GM23248 (cell line): ENCODE measurements around the gene NME4. TPM values are rescaled to one million over a fixed set of nuclear protein-coding genes. Genes with fewer than 3 reads are reported as not detected.

ENCODE experiments used
- DNase-seq: peaks from one replicate; pipeline ENCODE4 v3.0.0-alpha.2; 2015
- H2AFZ ChIP-seq: fragments of 200-600 bp; sonication (generic); 2 replicates; pipeline ENCODE4 v1.6.1; 2016; ENCODE audit warnings: antibody characterized with exemption
- H3F3A ChIP-seq: fragments of 200-600 bp; sonication (generic); 2 replicates; pipeline ENCODE4 v1.6.1; 2016; ENCODE audit warnings: mild to moderate bottlenecking, antibody characterized with exemption, mixed run types; ENCODE audit not compliant: insufficient read depth
- H3K27ac ChIP-seq: fragments of 200-600 bp; sonication (generic); 2 replicates; pipeline ENCODE4 v1.5.1; 2016; ENCODE audit warnings: mild to moderate bottlenecking
- H3K27me3 ChIP-seq: fragments of 200-600 bp; sonication (generic); replicated peaks from 2 replicates; pipeline ENCODE4 v1.6.1; 2016; ENCODE audit warnings: mild to moderate bottlenecking; ENCODE audit not compliant: insufficient read depth
- H3K36me3 ChIP-seq: fragments of 200-600 bp; sonication (generic); 2 replicates; pipeline ENCODE4 v1.6.1; 2016; ENCODE audit warnings: low read depth, mild to moderate bottlenecking
- H3K4me1 ChIP-seq: fragments of 200-600 bp; sonication (generic); 2 replicates; pipeline ENCODE4 v1.6.1; 2016; ENCODE audit warnings: mild to moderate bottlenecking; ENCODE audit not compliant: insufficient read depth
- H3K4me2 ChIP-seq: fragments of 200-600 bp; sonication (generic); one replicate; pipeline ENCODE4 v1.6.1; 2016; ENCODE audit warnings: mild to moderate bottlenecking; ENCODE audit not compliant: unreplicated experiment
- H3K4me3 ChIP-seq: fragments of 200-600 bp; sonication (generic); 2 replicates; pipeline ENCODE4 v1.5.1; 2016; ENCODE audit warnings: mild to moderate bottlenecking
- H3K79me2 ChIP-seq: fragments of 200-600 bp; sonication (generic); 2 replicates; pipeline ENCODE4 v1.6.1; 2016; ENCODE audit warnings: mild to moderate bottlenecking; ENCODE audit not compliant: insufficient read depth
- H3K9ac ChIP-seq: fragments of 200-600 bp; sonication (generic); 2 replicates; pipeline ENCODE4 v1.6.1; 2016; ENCODE audit warnings: mild to moderate bottlenecking
- H3K9me2 ChIP-seq: fragments of 200-600 bp; sonication (generic); 2 replicates; pipeline ENCODE4 v1.6.1; 2016; ENCODE audit warnings: mixed run types, mild to moderate bottlenecking, moderate library complexity; ENCODE audit not compliant: insufficient read depth
- H3K9me3 ChIP-seq: fragments of 200-600 bp; sonication (generic); one replicate; pipeline ENCODE4 v1.6.1; 2017; ENCODE audit warnings: low read depth
- H4K20me1 ChIP-seq: fragments of 200-600 bp; sonication (generic); 2 replicates; pipeline ENCODE4 v1.6.0; 2016; ENCODE audit not compliant: insufficient read depth
- EZH2 ChIP-seq: fragments of 200-600 bp; sonication (generic); IDR thresholded peaks from 2 replicates; pipeline ENCODE4 v1.6.1; 2018; ENCODE audit warnings: antibody characterized with exemption, mild to moderate bottlenecking; ENCODE audit not compliant: insufficient read depth, poor library complexity, severe bottlenecking
- EZH2phosphoT487 ChIP-seq: fragments of 200-600 bp; sonication (generic); IDR thresholded peaks from 2 replicates; pipeline ENCODE4 v1.6.1; 2018; ENCODE audit warnings: antibody characterized with exemption, moderate library complexity, mild to moderate bottlenecking, low read depth; ENCODE audit not compliant: insufficient read depth
- WGBS, 2 experiments: methylation state at CpG; one replicate each; pipeline ENCODE4 v1.1.6; 2015 to 2017; ENCODE audit warnings: low lambda C conversion rate in 2 of 2, low coverage in 1 of 2; ENCODE audit errors: missing lambda C conversion rate in 2 of 2; 5-methylcytosine and 5-hydroxymethylcytosine counted together
- in situ Hi-C: fragments of 300-500 bp; cut with MboI; formaldehyde crosslinking; loops from 2 replicates; pipeline ENCODE4 v1.15.0; 2020
- polyA plus RNA-seq: library from polyadenylated mRNA; unstranded; fragments of >200 nt; fragmentation: Nextera tagmentation; extraction: Ambion mirVana; gene quantifications from 2 replicates; pipeline ENCODE4 v1.2.1, GENCODE V29; 2016
- total RNA-seq: library from RNA; depleted of rRNA; stranded (reverse); fragments of >200 nt; shearing (Covaris generic); gene quantifications from 2 replicates; pipeline ENCODE4 v1.2.3, GENCODE V29; 2014

Gene NME4
- total and polyA plus RNA-seq, 2 experiments from 2014 or later: 175 to 283 TPM

DNA sequence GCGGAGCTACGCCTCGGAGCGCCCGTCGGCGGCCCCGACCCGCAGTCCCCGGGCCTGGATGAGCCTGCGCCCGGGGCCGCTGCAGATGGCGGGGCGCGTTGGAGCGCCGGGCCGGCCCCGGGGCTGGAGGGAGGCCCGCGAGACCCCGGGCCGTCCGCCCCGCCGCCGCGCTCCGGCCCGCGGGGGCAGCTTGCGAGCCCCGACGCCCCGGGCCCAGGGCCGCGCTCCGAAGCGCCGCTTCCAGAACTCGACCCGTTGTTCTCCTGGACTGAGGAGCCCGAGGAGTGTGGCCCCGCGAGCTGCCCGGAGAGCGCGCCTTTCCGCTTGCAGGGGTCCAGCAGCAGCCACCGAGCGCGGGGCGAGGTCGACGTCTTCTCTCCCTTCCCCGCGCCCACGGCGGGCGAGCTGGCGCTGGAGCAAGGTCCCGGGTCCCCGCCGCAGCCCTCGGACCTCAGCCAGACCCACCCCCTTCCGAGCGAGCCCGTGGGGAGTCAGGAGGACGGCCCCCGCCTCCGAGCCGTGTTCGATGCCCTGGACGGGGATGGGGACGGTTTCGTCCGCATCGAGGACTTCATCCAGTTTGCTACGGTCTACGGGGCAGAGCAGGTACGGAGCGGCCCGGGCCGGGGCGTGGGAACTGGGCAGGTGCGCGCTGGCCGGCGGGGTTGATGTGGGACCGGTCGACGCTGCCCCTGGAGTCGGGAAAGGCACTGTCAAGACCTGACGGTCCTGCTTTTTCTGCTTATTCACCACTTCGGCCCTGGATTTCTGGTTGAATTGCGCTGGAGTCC is 29.3 kb downstream of the NME4 start:
- Histone ChIP-seq H3K27ac (no peak overlapping the region), H3K9ac (peak overlapping the region; percentile 70), H4K20me1 (0 out of 2 replicates have a peak, but pooled peaks cover 6% of the 10 kb centered on the region), H3K9me2 (no peaks in the 10 kb centered on the region), H3K4me2 (peak overlapping the region; percentile 99), H3K79me2 (peaks cover 52% of the 10 kb centered on the region), H3K9me3 (no peaks in the 10 kb centered on the region), H3K27me3 (no peaks in the 10 kb centered on the region), H3F3A (peaks cover 17% of the 10 kb centered on the region; the same call in 1 of the 2 replicates), H3K4me3 (peak overlapping the region; percentile 77), H3K4me1 (peaks cover 28% of the 10 kb centered on the region), H3K36me3 (no peaks in the 10 kb centered on the region), H2AFZ (peak overlapping the region; percentile 56)
- 3% methylated on average over 45 to 82 of the region's 97 CpGs for WGBS, 2 experiments
- in situ Hi-C loops: no loop called here
- TF ChIP-seq EZH2 (no peak), EZH2phosphoT487 (no peak)
- DNase-seq: peak; percentile 55

DNA sequence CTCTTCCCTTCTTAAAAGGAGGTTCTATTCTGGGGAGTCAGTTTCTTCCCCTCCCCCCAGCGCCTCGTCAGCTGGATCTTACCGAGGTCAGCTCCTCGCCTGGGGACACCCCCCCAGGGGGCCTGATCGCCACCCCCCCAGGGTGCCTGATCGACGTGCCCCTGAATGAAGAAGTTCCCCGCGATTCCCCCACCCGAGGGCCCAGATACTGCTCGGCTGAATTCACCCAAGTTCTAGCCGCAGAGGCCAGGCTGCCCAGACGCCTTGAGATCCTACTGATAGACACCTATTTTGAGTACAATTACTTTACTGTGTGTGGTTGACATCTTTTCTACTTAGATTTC is 29.9 kb downstream of the NME4 start:
- H2AFZ ChIP-seq: peak overlapping the region; percentile 56
- peak overlapping the region; percentile 99 for H3K4me2 ChIP-seq

DNA sequence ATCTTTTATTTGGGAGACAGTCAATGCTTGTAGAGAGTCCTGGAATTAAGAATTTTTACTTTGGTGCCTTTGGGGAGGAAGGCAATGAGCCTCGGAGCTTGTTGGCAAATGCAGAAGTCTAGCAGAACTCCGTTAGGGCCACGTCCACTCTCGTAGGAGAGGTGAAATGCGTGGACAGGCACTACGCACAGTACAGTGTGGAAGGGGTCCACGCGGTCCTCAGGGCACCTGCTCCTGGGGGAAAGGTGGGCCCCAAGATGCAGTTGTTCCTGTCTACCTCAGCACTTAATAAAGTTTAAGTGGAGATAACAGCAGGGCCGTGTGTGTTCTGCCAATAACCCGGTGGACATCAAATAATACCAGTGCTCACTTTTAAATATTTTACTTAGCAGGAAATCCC is 30.3 kb downstream of the NME4 start:
- 19 to 23% methylated on average over 10 of the region's 10 CpGs for WGBS, 2 experiments
- Histone ChIP-seq H3K27me3 (no peaks in the 10 kb centered on the region), H2AFZ (peak overlapping the region; percentile 56), H3K4me1 (peaks cover 28% of the 10 kb centered on the region), H4K20me1 (0 out of 2 replicates have a peak, but pooled peaks cover 6% of the 10 kb centered on the region), H3F3A (peaks cover 17% of the 10 kb centered on the region; the same call in 1 of the 2 replicates), H3K36me3 (no peaks in the 10 kb centered on the region), H3K9ac (peak overlapping the region; percentile 70), H3K9me3 (no peaks in the 10 kb centered on the region), H3K79me2 (peaks cover 61% of the 10 kb centered on the region), H3K4me2 (peak overlapping the region; percentile 99), H3K9me2 (no peaks in the 10 kb centered on the region), H3K27ac (no peak overlapping the region), H3K4me3 (peak overlapping the region; percentile 77)
- TF ChIP-seq EZH2: no peak
- TF ChIP-seq EZH2phosphoT487: no peak
- in situ Hi-C loops: no loop called here
- peak; percentile 23 for DNase-seq

More for the DNA sequence above, 29.9 kb downstream of the NME4 start:
- Histone ChIP-seq H3K79me2 (peaks cover 57% of the 10 kb centered on the region), H3K9me3 (no peaks in the 10 kb centered on the region), H3F3A (peaks cover 17% of the 10 kb centered on the region; the same call in 1 of the 2 replicates), H3K4me1 (peaks cover 28% of the 10 kb centered on the region), H3K36me3 (no peaks in the 10 kb centered on the region), H3K9ac (peak overlapping the region; percentile 70), H3K27me3 (no peaks in the 10 kb centered on the region), H3K27ac (no peak overlapping the region), H3K4me3 (peak overlapping the region; percentile 77), H3K9me2 (no peaks in the 10 kb centered on the region), H4K20me1 (0 out of 2 replicates have a peak, but pooled peaks cover 6% of the 10 kb centered on the region)
- WGBS, 2 experiments: 5 to 7% methylated on average over 12 to 13 of the region's 13 CpGs
- TF ChIP-seq EZH2phosphoT487: no peak
- DNase-seq: no peak
- in situ Hi-C loops: no loop called here

DNA sequence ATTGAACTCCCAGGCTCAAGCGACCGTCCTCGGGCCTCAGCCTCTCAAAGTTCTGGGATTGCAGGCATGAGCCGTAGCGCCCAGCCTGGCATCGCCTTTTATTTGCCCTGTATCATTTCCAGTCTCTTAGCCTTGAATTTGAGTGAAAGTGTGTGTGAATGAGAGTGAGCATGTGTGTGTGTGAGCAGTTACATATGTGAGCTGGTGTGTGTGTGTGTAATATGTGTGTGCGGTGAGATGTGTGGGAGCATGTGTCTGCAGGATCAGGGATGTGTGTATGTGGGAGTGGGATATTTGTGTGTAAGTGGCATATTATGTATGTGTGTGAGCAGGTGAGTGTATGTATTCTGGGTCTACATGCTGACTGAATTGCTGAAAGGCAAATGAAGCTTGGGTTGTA is 33.9 kb downstream of the NME4 start:
- WGBS, 2 experiments: 94 to 96% methylated on average over 7 of the region's 7 CpGs
- Histone ChIP-seq H3K4me2 (no peak overlapping the region), H3K9me3 (no peaks in the 10 kb centered on the region), H3F3A (peaks cover 7% of the 10 kb centered on the region; the same call in 1 of the 2 replicates), H3K27ac (no peak overlapping the region), H3K4me3 (no peak overlapping the region), H3K9ac (no peak overlapping the region), H3K9me2 (no peaks in the 10 kb centered on the region), H4K20me1 (peaks cover 6% of the 10 kb centered on the region; the same call in 1 of the 2 replicates), H3K4me1 (peaks cover 14% of the 10 kb centered on the region; the same call in 1 of the 2 replicates), H3K79me2 (peaks cover 88% of the 10 kb centered on the region), H3K27me3 (no peaks in the 10 kb centered on the region), H3K36me3 (no peaks in the 10 kb centered on the region), H2AFZ (no peak overlapping the region)
- DNase-seq: no peak
- in situ Hi-C loops: no loop called here
- TF ChIP-seq EZH2phosphoT487 (no peak), EZH2 (no peak)
